Endothelial cell of umbilical vein (primary cell): ENCODE results near the gene GPR150.

Experiments
- EZH2 ChIP-seq: IDR thresholded peaks from 2 replicates; pipeline ENCODE4 v1.6.1; 2012; ENCODE audit warnings: borderline replicate concordance, low read depth, mild to moderate bottlenecking, moderate library complexity, low read length, inconsistent platforms; ENCODE audit not compliant: severe bottlenecking
- GATA2 ChIP-seq: IDR thresholded peaks from 2 replicates; pipeline ENCODE4 v1.7.0; 2011; ENCODE audit warnings: low read depth, mild to moderate bottlenecking, moderate library complexity, mixed read lengths, low read length; ENCODE audit not compliant: insufficient read length, insufficient read depth
- JUN ChIP-seq: IDR thresholded peaks from 2 replicates; pipeline ENCODE4 v1.6.1; 2011; ENCODE audit warnings: borderline replicate concordance, low read depth; ENCODE audit not compliant: insufficient read length, insufficient read depth
- MYC ChIP-seq: IDR thresholded peaks from one replicate; pipeline ENCODE4 v1.6.1; 2011; ENCODE audit warnings: mild to moderate bottlenecking, low read depth, low read length
- POLR2A ChIP-seq: IDR thresholded peaks from 2 replicates; pipeline ENCODE4 v1.6.1; 2012; ENCODE audit warnings: low read depth, mild to moderate bottlenecking, control low read depth, low read length
- POLR2AphosphoS5 ChIP-seq: IDR thresholded peaks from 2 replicates; pipeline ENCODE4 v1.6.1; 2012; ENCODE audit warnings: low read depth, mild to moderate bottlenecking, control low read depth, low read length, moderate library complexity; ENCODE audit not compliant: insufficient read depth
- TF ChIP-seq, protein P1 (sequence below), 2 donors: IDR thresholded peaks; 1 replicate in 1 of 2; 2 replicates in 1 of 2; pipeline ENCODE4 v1.5.1; 2011; ENCODE audit warnings: low read length in 2 of 2, mild to moderate bottlenecking in 2 of 2, moderate library complexity in 2 of 2, control low read depth in 1 of 2, inconsistent platforms in 1 of 2, low read depth in 1 of 2; ENCODE audit not compliant: insufficient read depth in 1 of 2; ENCODE audit errors: extremely low read depth in 1 of 2
- TF ChIP-seq, protein P2 (sequence below): IDR thresholded peaks from 2 replicates; pipeline ENCODE4 v1.6.1; 2011; ENCODE audit not compliant: insufficient read depth, insufficient read length

DNA sequence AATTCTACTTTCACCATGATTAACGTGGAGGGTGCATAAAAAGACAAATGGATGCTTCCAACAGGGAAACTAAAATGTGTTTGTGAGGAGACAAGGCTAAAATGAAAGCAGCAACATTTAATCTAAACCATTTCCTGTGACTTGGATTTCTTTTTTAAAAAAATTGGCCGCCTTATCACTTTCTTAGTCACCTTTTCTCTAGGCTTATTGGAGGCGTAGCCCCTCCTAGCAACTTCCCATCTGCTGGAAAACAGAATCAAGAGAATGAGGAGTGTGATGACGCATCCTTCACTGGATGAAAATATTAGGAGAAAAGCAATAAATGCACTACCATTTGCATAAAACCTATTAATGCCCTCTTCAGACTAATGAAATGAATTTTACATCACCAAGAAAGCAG, 791 bp upstream of the GPR150 start:
- TF ChIP-seq JUN = peak; percentile 8
- TF ChIP-seq, protein P1, sequence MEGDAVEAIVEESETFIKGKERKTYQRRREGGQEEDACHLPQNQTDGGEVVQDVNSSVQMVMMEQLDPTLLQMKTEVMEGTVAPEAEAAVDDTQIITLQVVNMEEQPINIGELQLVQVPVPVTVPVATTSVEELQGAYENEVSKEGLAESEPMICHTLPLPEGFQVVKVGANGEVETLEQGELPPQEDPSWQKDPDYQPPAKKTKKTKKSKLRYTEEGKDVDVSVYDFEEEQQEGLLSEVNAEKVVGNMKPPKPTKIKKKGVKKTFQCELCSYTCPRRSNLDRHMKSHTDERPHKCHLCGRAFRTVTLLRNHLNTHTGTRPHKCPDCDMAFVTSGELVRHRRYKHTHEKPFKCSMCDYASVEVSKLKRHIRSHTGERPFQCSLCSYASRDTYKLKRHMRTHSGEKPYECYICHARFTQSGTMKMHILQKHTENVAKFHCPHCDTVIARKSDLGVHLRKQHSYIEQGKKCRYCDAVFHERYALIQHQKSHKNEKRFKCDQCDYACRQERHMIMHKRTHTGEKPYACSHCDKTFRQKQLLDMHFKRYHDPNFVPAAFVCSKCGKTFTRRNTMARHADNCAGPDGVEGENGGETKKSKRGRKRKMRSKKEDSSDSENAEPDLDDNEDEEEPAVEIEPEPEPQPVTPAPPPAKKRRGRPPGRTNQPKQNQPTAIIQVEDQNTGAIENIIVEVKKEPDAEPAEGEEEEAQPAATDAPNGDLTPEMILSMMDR (IDR thresholded peaks at IDR 0.05; ENCODE audit: extremely low read depth in 1 of 2, insufficient read depth in 1 of 2, low read depth in 1 of 2, low read length in 2 of 2) = no peak
- peak; percentile 31 for TF ChIP-seq POLR2AphosphoS5
- no peak for TF ChIP-seq EZH2
- TF ChIP-seq POLR2A = peak; percentile 40
- peak; percentile 16 for TF ChIP-seq GATA2
- TF ChIP-seq, protein P2, sequence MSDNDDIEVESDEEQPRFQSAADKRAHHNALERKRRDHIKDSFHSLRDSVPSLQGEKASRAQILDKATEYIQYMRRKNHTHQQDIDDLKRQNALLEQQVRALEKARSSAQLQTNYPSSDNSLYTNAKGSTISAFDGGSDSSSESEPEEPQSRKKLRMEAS = no peak
- TF ChIP-seq MYC = no peak
